GM18951 (cell line): ENCODE data around the gene MCM5.
"Not testable (repeated sequence)": the region's sequence is repeated elsewhere in the genome, so short reads cannot be mapped to it uniquely, and the experiment has no call there.

Experiments
- POLR2A ChIP-seq: IDR thresholded peaks from 4 replicates; pipeline ENCODE4 v1.6.1; 2011; ENCODE audit warnings: mild to moderate bottlenecking; ENCODE audit not compliant: insufficient read length, insufficient read depth; ENCODE audit errors: extremely low read depth
- in situ Hi-C: fragments of 300-500 bp; cut with MboI; formaldehyde crosslinking; loops from one replicate; pipeline ENCODE4 v1.12.0; 2022; ENCODE audit warnings: low sequenced_read_pairs, mixed read lengths, inconsistent platforms; ENCODE audit not compliant: unreplicated experiment

The MCM5 gene

DNA sequence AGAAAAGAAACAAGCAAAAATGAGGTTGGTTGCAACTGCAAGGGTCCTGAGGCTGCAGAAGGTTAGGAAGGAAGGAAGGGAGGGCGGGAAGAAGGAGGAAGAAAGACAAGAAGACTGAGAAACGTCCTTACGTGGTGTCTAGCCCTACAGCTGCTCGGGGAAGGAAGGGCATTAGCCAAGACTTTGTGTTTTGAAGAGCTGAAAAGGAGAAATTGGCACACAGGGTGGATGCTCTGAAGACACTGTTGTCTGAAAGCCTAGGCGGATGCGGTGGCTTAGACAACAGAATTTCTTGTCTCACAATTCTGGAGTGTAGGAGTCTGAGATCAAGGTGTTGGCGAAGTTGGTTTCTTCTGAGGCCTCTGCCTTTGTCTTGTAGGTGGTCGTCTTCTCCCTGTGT is 60.7 kb downstream of the MCM5 start:
- TF ChIP-seq POLR2A = no peak
- in situ Hi-C loops = no loop called here

DNA sequence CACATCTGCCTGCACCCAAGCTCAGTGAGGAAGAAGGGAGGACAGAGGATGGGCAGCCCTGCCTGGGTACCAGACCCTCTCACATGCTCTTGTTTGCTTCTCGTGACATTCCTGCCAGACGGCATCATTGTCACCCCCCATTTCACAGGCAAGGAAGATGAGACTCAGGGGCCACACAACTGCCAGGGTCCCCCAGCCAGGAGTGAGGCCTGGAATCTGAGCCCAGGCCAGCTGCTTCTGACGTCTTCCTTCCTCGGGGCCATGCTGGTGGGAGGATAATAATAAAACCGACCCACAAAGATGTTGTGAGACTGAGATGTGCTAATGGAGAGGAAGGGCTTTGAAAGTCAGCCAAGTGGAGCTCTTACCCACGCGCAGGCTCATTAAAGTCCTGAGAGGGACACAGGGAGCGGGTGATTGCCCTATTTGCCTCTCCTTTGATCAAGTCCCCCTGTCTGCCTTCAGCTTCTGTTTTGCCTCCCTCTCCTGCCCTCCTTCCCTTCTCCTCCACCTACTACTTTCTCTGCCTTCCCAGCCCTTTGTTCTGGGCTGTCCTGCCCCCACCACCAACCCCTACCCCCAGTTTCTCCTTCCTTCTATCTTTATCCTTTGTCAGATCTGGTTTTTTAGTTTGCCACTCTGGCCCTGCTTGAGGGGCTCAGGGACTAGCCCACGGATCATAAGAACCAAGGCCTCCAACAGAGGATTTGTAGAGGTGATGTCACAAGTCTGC is 62.7 kb downstream of the MCM5 start:
- TF ChIP-seq POLR2A = no peak
- in situ Hi-C loops = no loop called here

DNA sequence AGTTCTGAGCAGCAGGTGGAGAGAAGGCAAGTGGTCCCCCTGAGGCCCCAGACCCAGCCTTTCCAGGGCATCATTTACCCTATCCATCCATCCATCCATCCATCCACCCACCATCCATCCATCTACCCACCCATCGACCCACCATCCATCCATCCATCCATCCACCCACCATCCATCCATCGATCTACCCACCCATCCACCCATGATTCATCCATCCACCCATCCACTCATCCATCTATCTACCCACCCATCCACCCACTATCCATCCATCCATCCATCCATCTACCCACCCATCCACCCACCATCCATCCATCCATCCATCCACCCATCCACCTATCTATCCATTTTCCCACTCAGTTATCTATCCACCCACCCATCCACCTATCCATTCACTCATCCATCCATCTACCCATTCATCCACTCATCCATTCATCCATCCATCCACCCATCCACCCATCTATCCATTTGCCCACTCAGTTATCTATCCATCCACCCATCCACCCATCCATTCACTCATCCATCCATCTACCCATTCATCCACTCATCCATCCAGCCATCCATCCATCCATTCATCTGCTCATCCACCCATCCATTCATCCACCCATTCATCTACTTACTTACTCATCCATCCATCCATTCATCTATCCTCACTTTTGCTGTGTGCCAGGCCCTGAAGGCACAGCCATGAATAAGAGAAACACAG is 63.4 kb downstream of the MCM5 start:
- TF ChIP-seq POLR2A = no peak
- in situ Hi-C loops = no loop called here

DNA sequence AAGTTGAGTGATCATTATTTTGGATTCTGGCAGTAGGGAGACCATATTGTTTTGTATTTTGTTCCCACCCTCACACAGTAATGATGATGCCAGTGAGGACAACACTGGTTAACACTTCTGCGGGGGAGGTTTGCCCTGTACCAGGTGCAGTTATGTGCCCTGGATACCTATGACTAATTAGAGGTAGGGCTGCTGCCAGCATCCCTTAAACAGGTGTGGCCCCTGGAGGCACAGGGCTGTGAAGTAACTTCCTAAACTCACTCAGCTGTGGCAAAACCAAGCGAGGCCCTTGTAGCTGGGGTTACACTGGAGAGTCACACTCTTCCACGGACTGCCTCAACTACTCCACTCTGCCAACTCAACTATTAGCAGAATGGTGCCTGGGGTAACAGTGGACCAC is 64.5 kb downstream of the MCM5 start:
- no peak for TF ChIP-seq POLR2A
- in situ Hi-C loops = no loop called here

DNA sequence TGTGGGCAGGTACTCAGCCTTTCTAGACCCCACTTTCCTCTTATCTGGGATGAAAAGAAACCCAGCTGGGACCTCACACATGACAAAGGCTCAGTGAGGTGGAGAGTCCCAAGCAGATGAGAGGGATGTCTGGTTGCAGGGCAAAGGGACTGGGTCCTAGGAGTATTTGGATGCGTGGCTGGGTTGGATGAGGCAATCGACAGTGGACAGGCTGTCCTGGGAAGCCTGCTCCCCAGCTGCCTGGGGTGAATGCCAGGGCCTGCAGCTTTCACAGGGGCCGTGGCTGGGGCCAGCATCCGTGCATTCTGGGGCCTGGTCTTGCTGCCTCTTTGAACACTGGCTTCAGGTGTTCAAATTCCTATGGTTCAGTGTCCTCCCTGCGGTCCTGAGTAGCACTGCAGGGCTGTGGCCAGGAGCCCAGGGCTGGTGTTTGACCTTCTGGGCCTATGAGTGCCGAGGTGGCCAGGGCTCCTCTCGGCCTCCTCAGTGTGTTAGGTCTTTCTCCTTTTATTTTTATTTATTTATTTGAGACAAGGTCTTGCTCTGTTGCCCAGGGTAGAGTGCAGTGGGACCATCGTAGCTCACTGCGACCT is 65.3 kb downstream of the MCM5 start:
- in situ Hi-C loops = no loop called here
- TF ChIP-seq POLR2A = no peak

DNA sequence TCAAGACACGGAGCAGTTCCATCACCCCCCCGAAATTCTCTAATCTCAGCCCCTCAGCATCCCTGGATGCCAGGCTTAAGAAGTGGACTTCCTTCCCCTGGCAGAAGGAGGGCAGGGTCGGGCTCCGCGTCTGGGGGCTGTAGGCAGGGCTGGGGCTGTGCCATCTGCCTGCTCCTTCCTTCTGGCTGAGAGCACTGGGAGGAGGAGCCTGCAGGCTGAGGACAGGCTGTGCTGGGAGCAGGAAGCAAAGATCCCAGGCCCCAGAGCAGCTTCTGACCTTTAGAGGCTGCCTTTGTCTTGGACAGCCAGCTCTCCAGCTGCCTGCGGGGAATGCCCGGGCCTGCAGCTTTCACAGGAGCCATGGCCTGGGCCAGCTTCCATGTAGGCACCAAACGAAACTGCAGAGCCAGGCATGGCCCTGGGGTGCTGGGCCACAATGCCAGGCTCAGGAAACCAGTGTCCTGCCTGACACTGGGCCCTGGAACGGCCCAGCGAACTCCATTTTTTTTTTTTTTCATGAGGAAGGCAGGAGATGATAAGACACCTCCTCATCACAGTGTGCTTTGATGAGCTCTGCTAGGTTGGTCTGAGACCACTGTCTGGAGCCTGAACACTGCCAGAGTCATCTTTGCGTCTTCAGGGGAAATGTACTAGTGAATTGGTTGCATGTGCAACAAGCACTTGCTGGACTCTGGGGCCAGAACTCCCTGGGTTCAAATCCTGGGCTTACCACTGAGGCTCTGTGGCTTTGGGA is 67.9 kb downstream of the MCM5 start:
- in situ Hi-C loops = no loop called here
- TF ChIP-seq POLR2A = no peak

DNA sequence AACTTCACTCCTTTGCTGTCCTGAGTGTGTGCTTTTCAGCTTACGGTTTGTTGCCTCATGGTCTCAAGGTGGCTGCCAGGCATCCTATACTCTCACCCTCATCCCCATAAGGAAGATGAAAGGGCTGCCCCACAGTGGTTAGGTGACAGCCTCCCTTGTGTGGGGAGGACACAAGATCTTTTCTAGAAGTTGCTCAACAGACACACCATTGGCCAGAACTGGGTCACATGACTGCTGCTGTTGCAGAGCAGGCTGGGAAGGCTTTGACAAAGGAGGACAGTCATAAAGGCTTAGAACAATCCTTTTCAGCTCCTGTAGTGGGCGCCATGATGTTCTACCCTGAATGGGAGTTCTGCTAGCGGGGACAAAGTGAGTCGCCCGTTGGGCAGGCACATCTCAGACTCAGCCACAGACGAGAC is 71.0 kb downstream of the MCM5 start:
- TF ChIP-seq POLR2A = no peak
- in situ Hi-C loops = no loop called here

DNA sequence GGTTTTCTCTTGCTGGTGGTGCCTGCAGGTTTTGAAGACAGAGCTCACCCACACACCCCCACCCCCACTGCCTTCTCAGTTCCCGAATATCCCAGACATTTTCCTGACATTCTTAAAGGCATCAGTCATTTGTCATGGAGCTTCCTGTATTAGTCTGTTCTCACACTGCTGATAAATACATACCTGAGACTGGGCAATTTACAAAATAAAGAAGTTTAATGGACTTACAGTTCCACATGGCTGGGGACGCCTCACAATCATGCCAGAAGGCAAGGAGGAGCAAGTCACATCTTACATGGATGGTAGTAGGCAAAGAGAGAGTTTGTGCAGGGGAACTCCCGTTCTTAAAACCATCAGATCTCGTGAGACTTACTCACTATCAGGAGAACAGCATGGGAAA is 71.6 kb downstream of the MCM5 start:
- in situ Hi-C loops = not testable (repeated sequence)

DNA sequence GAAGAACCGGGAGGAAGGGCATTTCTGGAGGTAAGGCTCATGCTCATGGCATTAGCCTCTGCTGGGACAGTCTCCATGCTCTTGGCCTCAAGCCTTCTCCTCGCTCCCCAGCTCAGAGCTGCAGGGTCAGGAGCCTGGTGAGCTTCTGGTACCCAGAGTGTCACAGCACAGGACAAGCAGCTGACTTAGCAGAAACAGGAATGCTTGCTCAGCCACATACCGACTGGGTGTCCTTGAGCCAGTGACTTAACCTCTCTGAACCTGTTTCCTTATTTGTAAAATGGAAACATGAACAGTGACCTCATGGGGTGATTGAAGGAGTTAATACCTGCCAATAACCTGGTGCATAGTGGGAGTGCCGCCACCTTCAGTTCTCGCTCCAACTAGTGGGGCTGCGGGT is 72.5 kb downstream of the MCM5 start:
- TF ChIP-seq POLR2A = no peak
- in situ Hi-C loops = no loop called here

DNA sequence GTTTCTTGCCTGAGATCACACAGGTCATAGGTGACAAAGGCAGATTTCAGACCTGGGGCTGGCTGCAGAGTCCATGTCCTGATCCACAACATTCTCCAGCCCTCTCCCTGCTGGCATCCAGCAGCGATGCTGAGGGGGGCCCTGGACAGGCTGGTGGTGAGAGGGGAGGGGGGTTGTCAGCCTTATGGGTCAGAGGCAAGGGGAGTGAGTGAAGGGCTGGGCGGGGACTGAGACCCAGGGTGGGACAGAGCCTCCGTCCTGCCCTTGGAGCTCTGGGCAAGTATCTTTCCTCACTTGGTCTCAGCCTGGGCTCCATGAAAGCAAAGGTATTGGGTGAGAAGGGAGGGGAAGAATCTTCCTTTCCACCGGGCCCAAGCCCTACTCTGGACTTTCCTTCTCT is 74.0 kb downstream of the MCM5 start:
- in situ Hi-C loops = no loop called here
- no peak for TF ChIP-seq POLR2A
